H54 (cell line): ENCODE results near the gene KMT2C.
"Not testable (repeated sequence)": the region's sequence is repeated elsewhere in the genome, so short reads cannot be mapped to it uniquely, and the experiment has no call there.

Experiments used
- DNase-seq: peaks from one replicate; pipeline ENCODE4 v3.0.0; 2011; ENCODE audit warnings: low spot score, mixed read lengths; ENCODE audit not compliant: insufficient read length
- FAIRE-seq: peaks from 3 replicates; lab custom pipeline; 2011; peaks lifted over from hg19 to GRCh38; lab: Jason Lieb, UNC
- POLR2A ChIP-seq: IDR thresholded peaks from 2 replicates; pipeline ENCODE4 v1.6.1; 2011; ENCODE audit warnings: low read depth, mild to moderate bottlenecking, low read length

Gene KMT2C

DNA sequence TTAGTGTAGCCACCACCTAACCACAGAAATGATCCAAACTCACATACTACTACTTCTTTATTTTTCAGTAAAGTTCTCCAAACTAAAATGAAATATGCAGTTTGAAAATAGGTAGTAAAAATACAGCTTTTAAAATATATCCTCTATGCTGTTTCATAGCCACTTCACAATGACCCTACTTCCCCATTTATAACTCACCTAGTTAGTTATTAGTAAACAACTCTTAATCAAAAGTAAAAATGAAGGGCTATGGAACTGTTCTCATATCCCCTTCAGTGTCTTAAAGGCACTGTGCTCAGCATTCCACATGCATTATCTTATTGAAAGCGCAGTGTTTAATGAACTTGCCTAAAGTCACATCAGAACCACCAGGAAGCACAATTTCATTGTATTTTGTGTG lies 43.5 kb downstream of the KMT2C start:
- FAIRE-seq (no peak), DNase-seq (no peak)
- TF ChIP-seq POLR2A: no peak

DNA sequence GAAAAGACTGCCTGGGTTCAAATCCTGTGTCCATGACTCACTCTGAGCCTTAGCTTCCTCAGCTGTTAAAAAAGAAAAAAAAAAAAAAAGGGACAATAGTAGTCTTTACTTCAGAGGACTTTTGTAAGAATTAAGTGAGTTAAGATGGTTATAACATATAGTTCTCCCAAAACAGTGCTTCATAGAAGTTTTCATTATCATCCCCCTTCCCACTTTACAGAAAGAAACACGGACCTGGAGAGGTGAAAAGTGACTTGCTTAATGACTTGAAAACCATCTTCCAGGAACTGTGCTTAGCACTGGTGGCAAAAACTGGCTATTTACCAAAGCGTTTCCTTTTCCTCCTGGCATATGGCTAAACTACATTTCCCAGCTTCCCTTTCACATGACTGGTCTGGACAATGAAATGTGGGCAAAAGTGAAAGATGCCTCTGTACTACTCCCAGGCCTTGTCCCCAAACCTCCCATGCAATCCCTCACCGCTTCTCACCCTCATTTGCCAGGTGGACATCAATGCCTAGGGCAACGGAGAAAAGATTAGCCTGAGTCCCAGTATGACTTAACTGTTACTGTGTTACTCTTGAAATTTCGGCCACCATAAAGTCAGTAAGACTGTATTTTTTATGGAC lies 49.6 kb downstream of the KMT2C start:
- peak; percentile 90 for FAIRE-seq
- not testable (repeated sequence) for DNase-seq

DNA sequence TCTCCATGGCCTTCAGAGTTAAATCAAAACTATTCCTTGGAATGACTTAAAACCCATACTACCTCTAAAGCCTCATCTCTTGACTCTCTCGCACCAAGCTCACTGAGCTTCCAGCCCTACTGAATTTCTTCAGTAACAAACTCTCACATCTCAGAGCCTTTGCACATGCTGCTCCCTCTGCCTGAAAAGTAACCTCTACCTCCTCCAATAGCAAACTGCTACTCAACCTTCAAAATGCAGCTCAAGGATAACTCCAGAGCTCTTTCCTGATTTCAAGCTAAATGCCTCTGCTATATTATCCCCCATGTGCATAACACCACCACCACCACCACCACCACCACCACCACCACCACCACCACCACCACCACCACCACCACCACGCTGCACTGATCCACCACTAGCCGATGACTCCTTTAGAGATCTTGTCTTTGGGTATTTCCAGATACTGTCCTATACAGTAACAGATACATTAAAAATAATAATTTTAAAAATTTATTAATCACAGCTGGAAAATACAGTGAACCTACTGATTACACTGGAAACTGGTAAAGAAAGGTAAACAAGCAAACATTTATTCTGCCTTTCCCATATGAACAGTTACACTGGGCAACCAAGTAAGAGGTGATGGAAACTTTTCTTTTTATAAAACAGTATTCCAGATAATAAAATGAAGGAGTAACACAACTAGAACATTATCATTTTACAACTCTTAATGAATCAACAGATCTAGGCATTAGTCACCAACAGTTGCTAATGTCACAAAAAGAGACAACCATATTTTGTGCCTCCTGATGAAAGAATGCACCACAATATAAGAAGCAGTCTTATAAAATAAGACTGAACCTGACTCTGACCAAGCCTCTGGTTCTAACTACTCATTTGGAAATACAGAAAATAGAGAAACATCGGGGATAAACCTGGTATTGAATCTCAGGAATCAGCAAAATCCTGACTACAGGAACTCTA lies 51.3 kb downstream of the KMT2C start:
- DNase-seq, FAIRE-seq: not testable (repeated sequence)

DNA sequence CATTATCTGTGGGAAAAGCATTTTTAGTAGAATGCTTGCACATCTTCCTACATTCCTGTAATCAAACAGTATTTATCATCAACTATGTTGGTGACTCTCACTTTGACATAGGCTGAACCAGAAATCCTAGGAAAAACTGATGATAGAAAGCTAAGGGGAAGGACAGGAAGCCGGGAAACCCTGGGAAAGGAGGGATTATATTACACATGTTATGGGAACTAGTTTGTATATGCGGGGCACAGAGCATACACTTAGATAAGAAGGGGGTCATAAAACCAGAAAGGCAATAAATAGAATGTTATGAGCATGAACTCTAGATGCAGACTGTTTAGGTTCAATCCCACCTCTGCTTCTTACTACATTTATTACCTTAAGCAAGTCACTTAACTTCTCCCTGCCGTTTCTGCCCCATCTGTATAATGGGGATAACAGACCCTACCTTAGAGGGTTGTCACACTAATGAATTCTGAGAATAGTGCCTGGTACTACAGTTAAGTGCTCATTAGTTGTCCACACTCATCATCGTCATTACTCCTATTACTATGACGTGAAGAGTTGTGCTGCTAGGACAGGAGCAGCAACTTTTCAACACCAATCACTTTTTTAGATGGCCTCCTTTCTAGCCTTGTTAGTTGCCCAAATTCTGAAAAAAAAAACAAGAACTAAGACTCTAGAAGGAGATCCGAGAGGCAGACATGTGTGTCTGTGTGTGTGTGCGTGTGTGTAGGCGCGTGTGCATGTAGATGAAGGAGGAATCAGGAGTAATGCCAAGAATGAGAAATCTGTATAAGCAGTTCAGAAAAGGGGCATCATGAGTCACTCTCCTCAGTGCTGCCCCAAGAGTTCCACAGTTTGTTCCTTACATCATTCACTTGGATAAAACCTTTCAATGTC lies 52.2 kb downstream of the KMT2C start:
- DNase-seq (no peak), FAIRE-seq (no peak)
- no peak for TF ChIP-seq POLR2A

DNA sequence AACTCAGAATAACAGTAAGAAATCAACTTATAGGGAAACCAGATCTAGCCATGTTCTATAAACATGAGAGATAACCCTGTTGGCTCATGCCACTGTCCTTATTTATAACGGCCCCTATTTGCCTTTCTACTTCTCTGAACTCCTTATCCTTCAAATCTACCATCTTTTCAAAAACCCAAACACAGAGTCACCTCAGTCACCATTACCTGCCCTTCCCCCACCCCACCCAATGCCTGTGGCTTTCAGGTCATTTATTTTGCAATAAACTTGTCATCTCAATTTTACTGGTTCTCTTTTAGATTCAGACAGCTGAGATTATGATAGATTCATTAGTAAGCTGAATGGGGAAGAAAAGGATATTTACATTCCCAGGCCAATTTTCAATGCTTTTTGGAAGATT lies 53.6 kb downstream of the KMT2C start:
- no peak for FAIRE-seq
- TF ChIP-seq POLR2A: no peak

DNA sequence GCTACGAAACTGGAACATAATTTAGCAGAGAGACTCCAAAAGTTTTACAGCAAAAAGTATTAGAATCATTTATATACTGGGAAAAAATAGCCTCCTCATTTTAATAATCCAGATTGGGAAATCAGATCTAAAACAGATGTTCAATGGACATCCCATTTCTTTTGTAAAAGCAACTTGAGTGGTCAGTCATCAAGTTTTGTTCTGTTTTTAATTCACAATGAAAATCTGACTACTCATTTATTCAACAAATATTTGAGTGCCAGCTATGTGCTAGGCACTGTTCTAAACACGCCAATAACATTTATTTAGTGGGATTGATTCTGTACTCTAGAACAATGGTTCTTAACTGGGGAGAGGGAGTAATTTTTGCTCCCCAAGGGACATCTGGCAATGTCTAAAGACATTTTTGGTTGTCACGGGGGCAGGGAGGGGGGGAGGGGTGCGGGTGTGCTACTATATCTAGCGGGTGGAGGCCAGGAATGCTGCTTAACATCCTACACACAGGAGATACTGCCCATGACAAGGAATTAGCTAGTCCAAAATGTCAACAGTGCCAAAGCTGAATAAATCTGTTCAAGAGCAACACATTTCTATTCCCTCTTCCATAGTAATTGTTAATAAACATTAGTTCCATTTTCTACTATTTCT lies 54.7 kb downstream of the KMT2C start:
- DNase-seq: not testable (repeated sequence)

More for the DNA sequence above, 53.6 kb downstream of the KMT2C start:
- DNase-seq: no peak

DNA sequence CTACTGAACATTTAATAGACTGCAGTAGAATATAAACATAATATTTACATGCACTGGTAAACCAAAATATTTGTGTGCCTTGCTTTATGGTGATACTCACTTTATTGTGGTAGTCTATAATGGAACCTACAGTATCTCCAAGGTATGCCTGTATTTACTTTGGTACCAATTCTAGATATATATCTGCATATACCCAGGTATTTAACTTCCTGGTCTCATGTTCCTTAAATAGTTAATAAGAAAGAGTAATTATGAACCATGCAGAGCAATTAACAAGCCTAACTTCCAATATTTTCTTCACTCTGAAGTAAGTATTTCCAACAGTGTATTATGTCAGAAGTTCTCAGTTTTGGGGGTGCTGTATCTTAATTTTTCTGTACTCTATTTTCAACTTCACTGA lies 57.3 kb downstream of the KMT2C start:
- DNase-seq, FAIRE-seq: not testable (repeated sequence)

More for the DNA sequence above, 54.7 kb downstream of the KMT2C start:
- FAIRE-seq: not testable (repeated sequence)

DNA sequence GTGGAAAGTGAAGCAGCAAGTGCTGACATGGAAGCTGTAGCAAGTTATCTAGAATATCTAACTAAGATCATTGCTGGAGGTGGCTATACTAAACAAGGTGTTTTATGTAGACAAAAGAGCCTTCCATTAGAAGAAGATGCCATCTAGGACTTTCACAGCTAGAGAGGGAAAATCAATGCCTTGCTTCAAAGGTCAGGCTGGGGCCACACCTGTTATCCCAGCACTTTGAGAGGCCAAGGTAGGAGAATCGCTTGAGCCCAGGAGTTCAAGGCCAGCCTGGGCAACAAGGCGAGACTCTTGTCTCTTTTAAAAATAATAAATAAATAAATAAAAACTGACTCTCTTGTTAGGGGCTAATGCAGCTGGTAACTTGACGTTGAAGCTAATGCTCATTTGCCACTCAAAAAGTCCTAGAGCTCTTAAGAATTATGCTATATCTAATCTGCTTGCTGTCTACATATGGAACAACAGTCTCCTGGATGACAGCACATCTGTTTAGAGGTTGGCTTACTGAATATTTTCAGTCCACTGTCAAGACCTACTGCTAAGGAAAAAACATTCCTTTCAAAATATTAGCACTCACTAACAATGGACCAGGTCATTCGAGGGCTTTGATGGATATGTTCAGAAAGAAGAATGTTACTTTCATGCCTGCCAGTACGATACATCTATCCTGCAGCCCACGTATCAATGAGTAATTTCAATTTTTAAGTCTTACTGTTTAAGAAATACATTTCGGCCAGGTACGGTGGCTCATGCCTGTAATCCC lies 58.9 kb downstream of the KMT2C start:
- not testable (repeated sequence) for FAIRE-seq, DNase-seq

DNA sequence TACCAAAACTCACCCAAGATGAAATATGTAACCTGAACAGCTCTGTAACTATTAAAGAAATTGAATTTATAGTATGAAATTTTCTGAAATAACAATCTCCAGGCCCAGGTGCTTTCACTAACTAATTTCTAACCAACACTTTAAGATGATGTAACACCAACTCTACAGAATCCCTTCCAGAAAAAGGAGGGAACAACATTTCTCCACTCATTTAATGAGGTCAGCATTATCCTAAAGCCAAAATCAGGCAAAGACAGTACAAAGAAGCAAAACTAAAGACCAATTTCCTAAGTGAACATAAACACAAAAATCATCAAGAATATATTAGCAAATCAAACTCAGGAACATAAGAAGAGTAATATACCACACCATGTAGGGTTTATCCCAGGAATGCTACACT lies 65.5 kb downstream of the KMT2C start:
- TF ChIP-seq POLR2A: no peak
- FAIRE-seq: no peak

DNA sequence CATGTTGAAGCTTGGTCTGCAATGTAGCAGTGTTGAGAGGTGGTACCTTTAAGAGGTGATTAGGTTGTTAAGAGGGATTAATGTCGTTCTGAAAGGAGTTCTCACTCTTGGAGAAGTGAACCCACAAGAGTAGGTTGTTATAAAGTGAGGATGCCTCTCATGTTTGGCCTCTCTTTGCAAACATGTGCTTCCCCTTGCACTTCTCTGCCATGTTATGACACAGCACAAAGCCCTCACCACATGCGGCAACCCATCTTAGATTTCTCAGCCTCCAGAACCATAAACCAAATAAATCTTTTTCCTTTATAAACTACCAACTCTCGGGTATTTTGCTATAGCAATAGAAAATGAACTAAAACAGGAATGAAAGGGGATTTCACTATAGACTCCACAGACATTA lies 66.3 kb downstream of the KMT2C start:
- no peak for TF ChIP-seq POLR2A
- DNase-seq (no peak), FAIRE-seq (no peak)

More for the DNA sequence above, 65.5 kb downstream of the KMT2C start:
- no peak for DNase-seq

DNA sequence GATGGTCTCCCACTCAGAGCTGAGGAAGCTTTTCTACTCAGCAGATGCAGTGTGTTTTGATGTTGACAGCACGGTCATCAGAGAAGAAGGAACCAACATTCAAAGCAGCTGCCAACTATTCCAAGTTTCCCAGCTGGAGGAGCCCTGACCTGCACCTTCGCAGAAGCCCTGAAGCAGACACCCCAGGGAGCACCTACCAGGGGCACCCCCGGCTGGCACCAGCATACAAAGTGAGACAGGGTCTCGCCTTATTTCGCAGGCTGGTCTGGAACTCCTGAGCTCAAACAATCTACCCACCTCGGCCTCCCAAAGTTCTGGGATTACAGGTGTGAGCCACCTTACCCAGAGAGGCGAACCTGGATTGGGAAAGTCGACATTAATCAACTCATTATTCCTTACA lies 68.6 kb downstream of the KMT2C start:
- no peak for TF ChIP-seq POLR2A
- FAIRE-seq (no peak), DNase-seq (no peak)

DNA sequence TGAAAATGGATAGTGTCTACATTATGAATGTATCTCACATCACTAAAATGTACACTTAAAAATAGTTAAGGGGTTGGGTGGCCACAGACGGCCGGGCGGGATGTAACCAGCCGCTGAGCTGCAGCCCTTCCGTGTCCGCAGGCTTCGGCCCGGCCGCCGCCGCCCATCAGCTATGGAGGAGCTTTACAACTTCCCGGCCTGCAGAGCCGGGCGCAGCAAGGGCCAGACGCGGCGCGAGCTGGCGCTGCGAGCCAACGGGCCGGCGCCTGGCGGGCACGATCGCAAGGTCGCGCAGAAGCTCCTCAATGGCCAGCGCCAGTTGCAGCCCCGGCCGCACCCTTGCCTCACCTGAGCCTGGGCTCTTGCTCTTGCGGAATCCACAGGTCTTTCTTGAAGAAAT lies 69.1 kb downstream of the KMT2C start:
- no peak for TF ChIP-seq POLR2A
- FAIRE-seq: no peak
- DNase-seq: no peak
